Esophagus muscularis mucosa (tissue), 4 donors: ENCODE measurements around the gene ETV3. TPM values are rescaled to one million over a fixed set of nuclear protein-coding genes. Genes with fewer than 3 reads are reported as not detected.

Experiments
- DNase-seq: peaks from one replicate; pipeline ENCODE4 v3.0.0-alpha.2; 2017; ENCODE audit errors: extremely low spot score
- H3K27ac ChIP-seq, 4 donors: fragments of 200-600 bp; sonication (generic); replicated peaks in 1 of 4; 1 replicate in 3 of 4; 2 replicates in 1 of 4; pipeline ENCODE4 v1.5.1; 2016 to 2019; ENCODE audit warnings: mild to moderate bottlenecking in 1 of 4
- H3K27me3 ChIP-seq, 4 donors: fragments of 200-600 bp; sonication (generic); one replicate each; pipeline versions ENCODE4 v1.5.1 to v1.6.0; 2016 to 2019
- H3K36me3 ChIP-seq, 4 donors: fragments of 200-600 bp; sonication (generic); one replicate each; pipeline ENCODE4 v1.5.1; 2016 to 2019
- H3K4me1 ChIP-seq, 4 donors: fragments of 200-600 bp; sonication (generic); one replicate each; pipeline ENCODE4 v1.5.1; 2016 to 2019
- H3K4me3 ChIP-seq, 4 donors: fragments of 200-600 bp; sonication (generic); 1 replicate in 2 of 4; 2 replicates in 2 of 4; pipeline ENCODE4 v1.5.1; 2016 to 2019; ENCODE audit warnings: mild to moderate bottlenecking in 4 of 4, moderate library complexity in 1 of 4
- H3K9me3 ChIP-seq, 4 donors: fragments of 200-600 bp; sonication (generic); 1 replicate in 3 of 4; 2 replicates in 1 of 4; pipeline ENCODE4 v1.5.1; 2016 to 2019
- EP300 ChIP-seq: sonication (generic); formaldehyde crosslinking; IDR thresholded peaks from one replicate; pipeline ENCODE4 v1.6.1; 2017; ENCODE audit warnings: antibody characterized with exemption
- POLR2A ChIP-seq: fragments of 450-650 bp; IDR thresholded peaks from one replicate; pipeline ENCODE4 v1.6.1; 2017; ENCODE audit warnings: antibody characterized with exemption, moderate library complexity, mild to moderate bottlenecking, low read depth
- POLR2AphosphoS5 ChIP-seq, 2 donors: sonication (generic); formaldehyde crosslinking; IDR thresholded peaks; one replicate each; pipeline ENCODE4 v1.6.1; 2017; ENCODE audit warnings: antibody characterized with exemption in 2 of 2
- WGBS: methylation state at CpG from one replicate; pipeline ENCODE4 v1.1.5; 2018; 5-methylcytosine and 5-hydroxymethylcytosine counted together
- intact Hi-C: fragments of 100-400 bp; cut with DNase I; formaldehyde crosslinking; loops from one replicate; pipeline ENCODE4 v1.15.1; 2023
- total RNA-seq, 4 donors: library from RNA; depleted of rRNA; stranded (reverse); fragments of >200 nt; gene quantifications; one replicate each; pipeline versions ENCODE4 v1.1.0 to v1.2.1, GENCODE V29; 2016
- TF ChIP-seq, protein P1 (sequence below), 3 experiments: fragments of 200-600 bp in 2 of 3; fragments of 450-650 bp in 1 of 3; sonication (generic) in 2 of 3; IDR thresholded peaks; one replicate each; pipeline ENCODE4 v1.5.1; 2017 to 2019; ENCODE audit warnings: antibody characterized with exemption in 3 of 3, mild to moderate bottlenecking in 2 of 3, moderate library complexity in 1 of 3

The ETV3 gene
- total RNA-seq, 4 donors from 2014 or later, result 16.6 to 20.0 (median 19.2) TPM

- H3K4me1 ChIP-seq, result peaks cover 16 to 39% (median 29%) of the 10 kb centered on the region in 4 donors
- H3K27me3 ChIP-seq, result no peaks in the 10 kb centered on the region
- intact Hi-C loops, result no loop called here
- H3K9me3 ChIP-seq, result no peaks in the 10 kb centered on the region
- WGBS, result under 1% methylated on average over 29 of the region's 36 CpGs
- H3K36me3 ChIP-seq, result peaks cover 19 to 37% (median 35%) of the 10 kb centered on the region in 4 donors
- TF ChIP-seq, protein P1, sequence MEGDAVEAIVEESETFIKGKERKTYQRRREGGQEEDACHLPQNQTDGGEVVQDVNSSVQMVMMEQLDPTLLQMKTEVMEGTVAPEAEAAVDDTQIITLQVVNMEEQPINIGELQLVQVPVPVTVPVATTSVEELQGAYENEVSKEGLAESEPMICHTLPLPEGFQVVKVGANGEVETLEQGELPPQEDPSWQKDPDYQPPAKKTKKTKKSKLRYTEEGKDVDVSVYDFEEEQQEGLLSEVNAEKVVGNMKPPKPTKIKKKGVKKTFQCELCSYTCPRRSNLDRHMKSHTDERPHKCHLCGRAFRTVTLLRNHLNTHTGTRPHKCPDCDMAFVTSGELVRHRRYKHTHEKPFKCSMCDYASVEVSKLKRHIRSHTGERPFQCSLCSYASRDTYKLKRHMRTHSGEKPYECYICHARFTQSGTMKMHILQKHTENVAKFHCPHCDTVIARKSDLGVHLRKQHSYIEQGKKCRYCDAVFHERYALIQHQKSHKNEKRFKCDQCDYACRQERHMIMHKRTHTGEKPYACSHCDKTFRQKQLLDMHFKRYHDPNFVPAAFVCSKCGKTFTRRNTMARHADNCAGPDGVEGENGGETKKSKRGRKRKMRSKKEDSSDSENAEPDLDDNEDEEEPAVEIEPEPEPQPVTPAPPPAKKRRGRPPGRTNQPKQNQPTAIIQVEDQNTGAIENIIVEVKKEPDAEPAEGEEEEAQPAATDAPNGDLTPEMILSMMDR (IDR thresholded peaks at IDR 0.05), result no peak
- TF ChIP-seq EP300 (no peak), POLR2A (no peak), POLR2AphosphoS5 (IDR thresholded peaks at IDR 0.05) (no peak)
- peak overlapping the region; percentile 74 to 97 (median 89) for H3K4me3 ChIP-seq
- DNase-seq, result no peak
- peak overlapping the region; percentile 96 to 98 (median 97) for H3K27ac ChIP-seq
Observed at GRCh38 chr1:157137408-157138219, 581 bp downstream of the ETV3 start.

DNA sequence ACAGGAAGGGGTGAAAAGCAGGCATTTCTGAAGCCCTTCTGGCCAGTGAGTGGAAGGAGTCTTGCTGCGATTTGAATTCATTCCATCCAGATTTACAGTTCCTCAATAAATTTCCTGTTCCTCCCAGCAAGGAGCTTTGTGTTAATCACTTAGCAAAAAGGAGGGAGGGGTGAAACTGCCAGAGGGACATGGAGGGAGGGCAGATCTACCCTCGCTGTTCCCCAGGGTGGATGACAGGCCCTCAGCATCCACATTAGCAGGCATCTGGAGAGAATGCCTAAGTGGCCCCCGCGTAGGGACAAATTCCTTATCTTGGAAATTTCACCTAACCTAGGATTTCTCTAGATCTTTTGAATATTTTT lies 1.2 kb downstream of the ETV3 start:
- WGBS, result 20% methylated on average over 4 of the region's 4 CpGs
- H3K36me3 ChIP-seq, result peaks cover 24 to 43% (median 40%) of the 10 kb centered on the region in 4 donors
- TF ChIP-seq EP300, result no peak
- TF ChIP-seq POLR2A, result no peak
- no peak for TF ChIP-seq POLR2AphosphoS5 (IDR thresholded peaks at IDR 0.05)
- TF ChIP-seq, protein P1 (IDR thresholded peaks at IDR 0.05), result no peak
- intact Hi-C loops, result no loop called here
- H3K27me3 ChIP-seq, result no peaks in the 10 kb centered on the region
- H3K27ac ChIP-seq, result peak overlapping the region; percentile 96 to 98 (median 97)
- DNase-seq, result no peak
- peaks cover 16 to 39% (median 29%) of the 10 kb centered on the region in 4 donors for H3K4me1 ChIP-seq
- no peaks in the 10 kb centered on the region for H3K9me3 ChIP-seq
- H3K4me3 ChIP-seq, result peak overlapping the region; percentile 74 to 97 (median 89)

DNA sequence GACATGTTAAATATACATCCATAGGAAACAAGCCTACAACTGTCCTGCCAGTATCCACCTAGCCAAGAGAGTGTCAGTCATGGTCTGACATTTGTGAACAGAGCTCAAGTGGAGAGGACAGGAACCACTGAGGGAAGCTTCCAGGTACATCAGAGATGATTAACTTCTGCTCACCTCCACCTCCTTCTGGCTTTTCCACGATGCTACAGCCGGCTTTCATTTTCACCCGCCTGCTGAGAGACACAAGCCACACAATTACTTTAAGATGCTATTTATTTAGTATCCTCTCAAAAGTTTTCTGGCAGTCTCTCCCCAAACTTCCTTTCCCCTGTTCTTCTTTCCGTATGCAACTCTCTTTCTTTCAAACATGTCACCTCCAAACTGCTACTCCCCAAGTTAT lies 2.1 kb downstream of the ETV3 start:
- Histone ChIP-seq H3K4me1 (peaks cover 16 to 39% (median 29%) of the 10 kb centered on the region in 4 donors), H3K4me3 (no peak overlapping the region), H3K27ac (no peak overlapping the region), H3K9me3 (no peaks in the 10 kb centered on the region), H3K36me3 (peaks cover 31 to 52% (median 49%) of the 10 kb centered on the region in 4 donors), H3K27me3 (no peaks in the 10 kb centered on the region)
- no peak for DNase-seq
- TF ChIP-seq, protein P1 (IDR thresholded peaks at IDR 0.05), result no peak
- TF ChIP-seq POLR2A (no peak), EP300 (no peak), POLR2AphosphoS5 (IDR thresholded peaks at IDR 0.05) (no peak)
- intact Hi-C loops, result no loop called here
- 48% methylated on average over 4 of the region's 4 CpGs for WGBS

DNA sequence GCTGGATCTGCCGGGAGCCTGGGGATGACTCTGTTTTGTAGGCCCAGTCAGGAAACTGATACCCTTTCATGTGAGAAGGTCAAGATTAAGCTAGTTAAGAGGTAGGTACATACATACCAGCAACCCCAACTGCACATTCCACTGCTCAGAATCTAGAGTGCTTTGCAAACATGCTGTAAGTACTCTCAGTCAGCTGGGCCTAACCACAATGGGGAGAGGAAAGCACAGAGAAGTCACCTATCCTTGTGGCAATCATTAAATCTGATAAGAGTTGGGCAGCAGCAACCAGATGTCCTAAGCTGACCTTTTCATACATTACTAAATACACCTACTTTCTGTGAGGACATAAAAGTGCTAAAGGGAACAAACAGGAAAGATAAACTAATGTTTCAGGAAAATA lies 2.5 kb downstream of the ETV3 start:
- Histone ChIP-seq H3K4me1 (peaks cover 16 to 39% (median 29%) of the 10 kb centered on the region in 4 donors), H3K27ac (no peak overlapping the region), H3K9me3 (no peaks in the 10 kb centered on the region), H3K27me3 (no peaks in the 10 kb centered on the region), H3K4me3 (no peak overlapping the region), H3K36me3 (peaks cover 34 to 56% (median 53%) of the 10 kb centered on the region in 4 donors)
- no peak for DNase-seq
- no peak for TF ChIP-seq POLR2A
- no peak for TF ChIP-seq EP300
- no CpG with 5 or more reads among the region's 1 CpG for WGBS
- intact Hi-C loops, result no loop called here

DNA sequence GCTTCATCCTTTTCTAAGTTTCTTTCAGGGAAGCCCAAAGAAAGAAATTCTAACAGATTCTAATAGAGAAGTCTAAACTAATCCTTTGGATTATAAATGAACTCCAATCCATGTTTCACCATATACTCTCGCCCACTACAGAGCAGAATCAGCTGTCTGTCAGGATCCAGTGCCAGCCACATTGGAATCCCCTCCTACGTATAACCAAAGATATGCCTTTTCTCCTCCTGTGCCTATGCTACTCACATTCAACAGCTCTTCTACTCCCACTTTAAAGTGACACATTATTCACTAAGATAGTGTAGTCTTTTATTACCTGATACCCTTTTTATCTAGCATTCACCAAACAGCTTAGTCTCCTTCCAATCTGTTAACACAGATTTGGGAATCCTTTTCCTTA lies 3.1 kb downstream of the ETV3 start:
- Histone ChIP-seq H3K4me1 (peaks cover 16 to 39% (median 29%) of the 10 kb centered on the region in 4 donors), H3K27ac (no peak overlapping the region), H3K27me3 (no peaks in the 10 kb centered on the region), H3K9me3 (no peaks in the 10 kb centered on the region), H3K36me3 (peaks cover 40 to 62% (median 59%) of the 10 kb centered on the region in 4 donors), H3K4me3 (no peak overlapping the region)
- intact Hi-C loops, result no loop called here
- 83% methylated on average over 2 of the region's 2 CpGs for WGBS
- TF ChIP-seq POLR2A, result no peak
- TF ChIP-seq EP300, result no peak
- TF ChIP-seq, protein P1 (IDR thresholded peaks at IDR 0.05), result no peak
- TF ChIP-seq POLR2AphosphoS5 (IDR thresholded peaks at IDR 0.05), result no peak
- DNase-seq, result no peak
